Hematopoietic multipotent progenitor cell (in vitro differentiated cells): ENCODE data around the gene FILIP1L. TPM values are rescaled to one million over a fixed set of nuclear protein-coding genes. Genes with fewer than 3 reads are reported as not detected.

Source experiments
- DNase-seq, 3 donors: peaks; one replicate each; pipeline ENCODE4 v3.0.0-alpha.2; 2011 to 2015; ENCODE audit warnings: low read depth in 2 of 3, low spot score in 2 of 3
- total RNA-seq: library from RNA; depleted of rRNA; stranded (reverse); fragments of >200 nt; gene quantifications from one replicate; pipeline ENCODE4 v1.2.3, GENCODE V29; 2012

FILIP1L gene
- total RNA-seq, 1 donor, result 0.81 TPM

DNA sequence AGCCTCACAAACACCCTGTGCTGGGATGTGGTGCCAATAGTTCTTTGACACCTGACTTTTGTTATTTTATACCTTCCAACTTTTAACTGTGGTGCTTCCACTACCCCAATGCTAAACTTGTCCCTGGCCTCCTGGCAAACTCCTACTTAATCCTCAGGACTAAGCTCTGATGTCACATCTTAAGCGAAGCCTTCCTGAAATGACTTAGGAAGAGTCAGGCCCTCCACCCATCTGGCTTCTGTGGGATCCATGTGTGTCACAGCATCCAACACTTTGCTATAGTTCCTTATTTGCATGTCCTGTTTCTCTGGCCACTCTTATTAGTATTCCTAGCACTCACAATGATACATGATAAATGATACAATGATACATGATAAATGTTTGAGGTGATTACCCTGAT, 133.2 kb downstream of the FILIP1L start:
- no peak for DNase-seq

DNA sequence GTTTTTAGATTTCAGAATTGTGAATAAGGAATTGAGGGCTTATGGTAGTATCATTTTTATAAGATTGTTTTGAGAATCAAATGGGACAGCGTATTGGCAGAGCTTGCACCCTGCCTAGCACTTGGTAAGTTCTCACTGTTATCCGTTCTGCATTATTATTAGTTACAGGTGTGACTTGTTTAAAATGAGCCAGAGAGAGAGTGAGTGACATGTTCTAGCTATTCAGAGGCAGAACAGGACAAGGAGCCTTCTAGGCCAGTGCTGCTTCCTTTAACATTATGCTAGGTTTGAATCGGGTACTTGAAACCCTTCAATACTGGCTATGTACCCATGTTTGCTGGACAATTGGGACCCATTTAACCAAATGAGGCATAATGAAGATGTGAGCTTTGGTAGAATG, 133.7 kb downstream of the FILIP1L start:
- DNase-seq, result no peak

DNA sequence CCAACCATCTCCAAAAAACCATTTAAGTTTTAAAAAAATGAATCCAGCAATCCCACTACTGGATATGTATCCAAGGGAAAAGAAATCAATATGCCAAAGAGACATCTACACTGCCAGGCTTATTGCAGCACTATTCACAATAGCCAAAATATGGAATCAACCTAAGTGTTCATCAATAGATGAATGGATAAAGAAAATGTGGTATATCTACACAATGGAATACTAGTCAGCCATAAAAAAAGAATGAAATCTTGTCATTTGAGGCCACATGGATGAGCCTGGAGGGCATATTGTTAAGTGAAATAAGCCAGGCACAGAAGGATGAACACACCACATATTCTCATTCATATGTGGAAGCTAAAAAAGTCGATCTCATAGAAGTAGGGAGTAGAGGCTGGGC, 136.1 kb downstream of the FILIP1L start:
- no peak for DNase-seq

- no peak for DNase-seq
These were observed 137.7 kb downstream of the FILIP1L start for GRCh38 chr3:99976584-99976983.

- DNase-seq, result no peak
These were observed 139.3 kb downstream of the FILIP1L start for GRCh38 chr3:99974989-99975388.

- no peak for DNase-seq
These were observed 141.8 kb downstream of the FILIP1L start for GRCh38 chr3:99972380-99973104.

GRCh38 chr3:99971761-99972160, 142.5 kb downstream of the FILIP1L start:
- DNase-seq, result no peak

DNA sequence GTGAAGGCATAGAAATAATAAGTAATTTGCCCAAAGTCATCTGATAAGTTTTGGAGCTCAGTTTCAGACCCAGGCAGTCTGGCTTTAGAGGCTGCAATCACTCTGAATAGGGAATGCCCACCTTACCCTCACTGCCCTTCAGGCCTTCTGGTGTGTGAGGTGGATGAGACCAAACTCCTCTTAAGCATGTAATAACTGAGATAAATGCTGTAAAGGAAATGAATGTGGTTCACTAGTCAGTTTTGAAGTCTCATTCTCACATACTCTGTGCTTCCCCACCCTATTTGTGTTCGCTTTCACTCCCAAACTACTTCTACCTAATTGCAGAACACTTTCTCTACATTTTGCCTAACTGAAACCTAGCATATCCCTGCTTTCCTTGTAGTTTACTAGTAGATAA, 144.1 kb downstream of the FILIP1L start:
- DNase-seq, result no peak

GRCh38 chr3:99969136-99969535, 145.2 kb downstream of the FILIP1L start:
- no peak for DNase-seq

DNA sequence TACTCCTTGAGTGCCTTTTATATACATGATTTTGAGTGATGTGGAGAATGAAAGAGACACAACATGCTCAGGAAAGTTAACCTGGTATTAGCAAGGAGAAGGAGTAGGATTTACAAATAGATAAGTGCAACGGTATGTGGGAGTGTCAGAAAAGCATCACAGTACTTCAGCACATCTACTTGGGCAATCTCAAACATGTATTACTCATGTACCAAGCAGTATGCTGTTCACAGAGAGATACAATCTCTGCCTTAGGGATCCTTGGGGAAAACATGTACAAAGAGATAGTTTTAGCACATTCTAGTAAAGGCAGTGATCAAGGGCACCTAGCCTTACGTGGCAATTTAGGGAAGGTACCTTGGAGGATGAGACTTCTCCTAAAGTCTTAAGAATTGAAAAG, 146.5 kb downstream of the FILIP1L start:
- no peak for DNase-seq

DNA sequence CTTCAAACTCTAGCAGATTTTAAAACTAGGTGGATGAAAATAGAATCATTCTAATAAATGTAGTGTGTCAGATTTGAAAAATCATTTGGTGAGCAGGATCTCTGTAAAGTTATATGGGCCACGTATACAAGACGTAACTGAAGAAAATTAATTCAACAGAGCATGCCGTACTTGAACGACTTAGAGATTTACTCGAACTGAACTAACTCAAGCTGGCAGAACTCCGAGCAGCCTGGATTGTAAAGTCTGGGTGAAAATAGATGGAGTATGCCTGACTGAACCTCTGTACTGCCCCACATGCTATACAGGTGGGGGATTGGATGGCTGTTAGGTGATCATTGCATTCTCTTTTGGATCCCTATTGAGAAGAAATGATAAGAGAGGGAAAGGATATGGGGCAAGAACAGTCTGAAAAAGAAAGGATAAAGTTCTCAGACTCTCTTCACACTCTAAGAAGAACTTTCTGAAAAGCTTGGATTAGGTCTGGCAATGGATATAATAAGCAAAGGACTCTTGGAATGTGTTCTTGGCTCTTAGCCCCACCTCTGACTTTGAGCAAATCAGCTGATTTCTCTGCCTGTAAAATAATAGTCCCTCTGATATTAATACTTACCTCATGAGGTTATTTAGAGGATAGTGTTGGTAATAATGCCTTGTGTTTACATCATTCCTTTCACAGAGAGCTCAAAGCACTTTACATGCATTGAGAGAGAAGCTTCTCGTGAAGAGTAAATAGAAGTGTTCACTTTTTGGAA, 147.5 kb downstream of the FILIP1L start:
- no peak for DNase-seq

GRCh38 chr3:99965681-99966408, 148.5 kb downstream of the FILIP1L start:
- DNase-seq, result no peak

DNA sequence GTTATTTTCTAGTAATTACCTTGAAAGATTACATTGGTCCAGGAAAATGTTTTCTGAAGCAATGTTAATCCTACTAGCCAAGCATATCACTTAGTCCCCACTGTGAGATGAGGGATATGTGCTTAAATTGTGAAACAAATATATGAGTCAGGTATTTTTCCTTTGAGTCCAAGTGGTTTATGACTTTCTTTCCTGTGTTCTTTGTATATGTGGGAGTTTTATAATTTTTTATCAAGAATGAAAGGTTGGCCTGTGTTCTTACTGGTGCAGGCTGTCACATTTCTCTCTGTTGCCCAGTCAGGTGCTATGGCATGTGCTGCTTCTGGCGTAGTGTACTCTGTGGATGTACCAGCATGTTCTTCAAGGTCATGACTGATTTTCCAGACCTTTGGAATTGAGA, 149.2 kb downstream of the FILIP1L start:
- no peak for DNase-seq

GRCh38 chr3:99962703-99963102, 151.6 kb downstream of the FILIP1L start:
- DNase-seq, result no peak

DNA sequence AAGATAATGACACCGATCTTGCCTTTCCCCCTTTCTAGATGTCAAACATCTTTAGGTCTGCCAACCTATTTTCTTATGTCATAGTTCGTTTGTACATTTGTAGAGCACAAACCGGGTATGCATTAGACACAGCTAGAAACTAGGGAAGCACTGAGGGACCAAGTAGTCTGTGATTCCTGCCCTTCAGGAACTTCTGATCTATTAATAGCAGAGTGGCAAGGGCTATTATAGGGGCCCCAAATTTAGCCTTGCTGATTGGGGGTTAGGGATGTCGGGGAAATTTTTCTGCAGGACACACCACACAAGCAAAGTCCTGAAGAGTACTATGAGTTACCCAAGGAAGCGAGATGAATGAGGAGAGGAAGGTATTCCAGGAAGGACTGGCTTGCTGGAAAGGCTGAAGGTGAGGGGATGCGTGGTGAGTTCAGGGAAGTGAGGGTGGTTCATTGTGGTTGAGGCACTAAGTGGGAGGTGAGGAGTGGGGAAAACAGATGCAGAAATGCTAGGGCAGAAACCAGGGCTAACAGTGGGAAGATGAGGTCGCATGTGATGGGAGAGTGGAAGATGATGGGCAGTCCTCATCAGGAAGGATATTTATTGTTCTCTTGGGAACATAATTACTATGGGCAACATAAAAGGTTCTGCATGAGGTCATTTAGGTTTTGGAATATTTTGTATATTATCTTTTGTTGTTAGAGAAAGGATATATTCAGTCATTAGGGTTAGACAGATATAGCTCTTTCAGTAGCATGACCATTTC, 152.4 kb downstream of the FILIP1L start:
- DNase-seq, result no peak

- no peak for DNase-seq
These were observed 153.4 kb downstream of the FILIP1L start for GRCh38 chr3:99960941-99961340.

GRCh38 chr3:99960123-99960878, 154.0 kb downstream of the FILIP1L start:
- DNase-seq, result no peak

DNA sequence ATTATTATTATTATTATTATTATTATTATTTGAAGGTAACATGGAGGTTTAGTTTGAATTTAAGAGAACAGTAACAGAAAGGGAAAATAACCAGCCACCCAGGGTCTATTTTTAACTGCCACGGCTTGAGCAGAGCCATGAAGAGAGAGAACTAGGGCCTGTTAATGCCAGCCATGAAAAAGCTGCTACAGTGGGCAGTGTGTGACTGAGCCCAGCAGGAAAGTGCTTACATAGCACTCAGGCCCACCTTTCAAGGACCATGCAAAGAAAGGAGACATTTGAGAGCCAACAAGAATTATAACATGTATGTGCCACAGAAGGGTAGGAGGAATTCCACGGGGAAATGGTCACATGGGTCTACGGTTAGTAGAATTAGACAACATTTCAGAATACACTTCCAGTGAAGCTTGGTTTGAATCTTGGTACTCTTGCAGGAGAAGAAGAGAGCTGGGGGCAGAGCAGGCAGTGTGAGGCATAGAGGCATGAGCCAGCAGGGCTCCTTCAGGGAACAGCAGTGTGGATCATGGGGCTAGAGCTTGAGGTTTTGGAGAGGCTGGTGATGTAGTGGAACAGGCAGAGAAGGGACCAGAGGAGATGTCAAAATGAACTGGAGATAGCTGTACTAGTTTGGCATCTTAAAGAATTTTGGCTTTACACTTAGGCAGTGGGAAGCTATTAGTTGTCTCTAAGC, 155.9 kb downstream of the FILIP1L start:
- DNase-seq, result no peak

DNA sequence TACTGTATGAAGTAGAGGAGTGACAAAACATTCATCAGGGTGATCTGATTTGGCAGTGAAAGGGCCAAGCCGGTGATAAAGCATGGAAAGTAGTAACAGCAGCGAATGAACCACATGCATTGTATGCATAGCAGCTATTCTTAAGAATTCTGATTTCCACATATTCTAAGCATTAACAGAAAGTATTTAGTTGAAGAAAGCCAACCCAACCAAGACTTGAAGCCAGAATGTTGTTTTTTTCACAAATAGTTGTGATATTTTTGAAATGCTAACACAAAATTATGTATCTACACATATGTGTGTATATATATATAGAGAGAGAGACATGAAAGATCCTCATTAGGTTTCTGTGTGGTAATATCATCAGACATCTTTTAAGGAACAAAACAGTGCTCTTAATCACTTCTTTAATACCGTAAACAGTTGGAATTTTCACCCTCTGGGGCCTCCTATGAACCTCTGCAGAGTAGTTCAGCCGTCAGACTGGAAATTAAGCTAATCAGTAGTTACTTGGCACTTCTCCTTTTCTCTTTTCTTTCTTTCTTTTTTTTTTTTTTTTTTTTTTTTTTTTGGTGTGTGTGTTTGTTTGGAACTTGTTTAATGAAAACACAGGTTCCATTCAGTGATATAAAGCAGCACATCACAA, 157.0 kb downstream of the FILIP1L start:
- DNase-seq, result peak in 1 of 3 donors; percentile 22
